GM12878 (cell line): ENCODE data around the gene WSCD1.

Experiments
- CEBPB ChIP-seq, 2 experiments: fragments of 150-350 bp in 1 of 2; IDR thresholded peaks; 2 replicates each; pipeline ENCODE4 v1.6.1; 2012 to 2014; ENCODE audit warnings: low read depth in 2 of 2, low read length in 2 of 2, borderline replicate concordance in 1 of 2, inconsistent platforms in 1 of 2
- CTCF ChIP-seq, 3 experiments: IDR thresholded peaks in 2 of 3; conservative IDR thresholded peaks in 1 of 3; 2 replicates each; pipeline ENCODE4 v1.5.1; 2011; ENCODE audit warnings: low read depth in 3 of 3, low read length in 3 of 3, mild to moderate bottlenecking in 3 of 3, control low read depth in 2 of 3, moderate library complexity in 2 of 3, inconsistent platforms in 1 of 3, mixed read lengths in 1 of 3; ENCODE audit not compliant: control insufficient read depth in 2 of 3, insufficient read depth in 1 of 3; ENCODE audit errors: extremely low read depth in 1 of 3
- EP300 ChIP-seq, 2 experiments: fragments of 150-350 bp in 1 of 2; IDR thresholded peaks; 2 replicates each; pipeline ENCODE4 v1.6.1; 2011 to 2012; ENCODE audit warnings: low read depth in 2 of 2, low read length in 2 of 2, borderline replicate concordance in 1 of 2, improper control_type of control experiment in 1 of 2, inconsistent platforms in 1 of 2; ENCODE audit not compliant: control insufficient read depth in 1 of 2
- EZH2 ChIP-seq: IDR thresholded peaks from 2 replicates; pipeline ENCODE4 v1.6.1; 2012; ENCODE audit warnings: low read depth, mild to moderate bottlenecking, control low read depth, inconsistent platforms, low read length, borderline replicate concordance; ENCODE audit not compliant: control insufficient read depth
- MAX ChIP-seq: IDR thresholded peaks from 2 replicates; pipeline ENCODE4 v1.6.1; 2012; ENCODE audit warnings: low read depth, low read length, improper control_type of control experiment
- POLR2A ChIP-seq: IDR thresholded peaks from 2 replicates; pipeline ENCODE4 v1.6.1; 2011; ENCODE audit warnings: low read depth, mild to moderate bottlenecking, low read length
- POLR2AphosphoS5 ChIP-seq: IDR thresholded peaks from 2 replicates; pipeline ENCODE4 v1.6.1; 2011; ENCODE audit warnings: mild to moderate bottlenecking, low read length, inconsistent platforms
- RAD21 ChIP-seq: IDR thresholded peaks from 2 replicates; pipeline ENCODE4 v1.6.1; 2011; ENCODE audit warnings: mild to moderate bottlenecking, low read depth, low read length, moderate library complexity; ENCODE audit not compliant: insufficient read depth
- RBBP5 ChIP-seq: fragments of 200-600 bp; sonication (generic); conservative IDR thresholded peaks from 2 replicates; pipeline ENCODE4 v1.6.1; 2016
- ZNF274 ChIP-seq: IDR thresholded peaks from one replicate; pipeline ENCODE4 v1.8.0; 2011; ENCODE audit not compliant: insufficient read length, insufficient read depth
- ZNF687 ChIP-seq: fragments of 450-650 bp; IDR thresholded peaks from 2 replicates; pipeline ENCODE4 v1.6.1; 2017; ENCODE audit warnings: mild to moderate bottlenecking, moderate library complexity

DNA sequence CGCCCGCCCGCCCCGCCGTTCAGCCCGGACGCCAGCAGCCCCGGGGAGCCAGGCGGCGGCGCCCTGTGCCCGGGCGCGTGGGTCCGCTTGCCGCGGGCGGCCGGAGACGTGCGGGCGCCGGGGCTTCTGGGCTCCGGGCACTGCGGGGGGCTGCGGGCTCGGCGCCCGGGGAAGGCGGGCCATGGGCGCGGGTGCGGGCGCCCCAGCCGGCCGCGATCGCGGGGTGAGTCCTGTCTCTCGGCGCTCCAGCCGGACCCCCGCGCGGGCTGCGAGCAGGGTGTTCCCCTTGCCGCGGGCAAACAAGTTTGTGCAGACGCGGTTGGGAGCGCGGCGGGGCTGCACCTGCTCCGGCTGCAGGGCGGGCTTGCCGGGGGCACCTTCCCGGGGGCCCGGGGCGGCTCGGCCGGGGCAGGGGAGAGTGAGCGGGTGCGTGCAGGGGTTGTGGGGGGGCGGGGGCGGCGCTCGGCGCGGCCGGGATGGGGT, 292 bp downstream of the WSCD1 start:
- TF ChIP-seq POLR2A (no peak), EZH2 (no peak), MAX (no peak), CTCF (IDR thresholded peaks at IDR 0.05 in 2 of 3, conservative IDR thresholded peaks at IDR 0.05 in 1 of 3; ENCODE audit: control insufficient read depth in 2 of 3, extremely low read depth in 1 of 3, insufficient read depth in 1 of 3, low read depth in 3 of 3, low read length in 3 of 3) (no peak), EP300 (IDR thresholded peaks at IDR 0.05; ENCODE audit: borderline replicate concordance in 1 of 2, control insufficient read depth in 1 of 2, low read depth in 2 of 2, low read length in 2 of 2) (no peak), POLR2AphosphoS5 (no peak), ZNF687 (no peak), ZNF274 (no peak), RBBP5 (no peak), RAD21 (no peak), CEBPB (IDR thresholded peaks at IDR 0.05; ENCODE audit: borderline replicate concordance in 1 of 2, low read depth in 2 of 2, low read length in 2 of 2) (no peak)
